Measurements from ENCODE around the gene PIMREG. TPM values are rescaled to one million over a fixed set of nuclear protein-coding genes. Genes with fewer than 3 reads are reported as not detected.

PIMREG gene
- polyA plus RNA-seq, 1 donor (not counting 4 experiments of a cell fraction or from before 2014, with no cell fraction given) = 7.5 TPM

DNA sequence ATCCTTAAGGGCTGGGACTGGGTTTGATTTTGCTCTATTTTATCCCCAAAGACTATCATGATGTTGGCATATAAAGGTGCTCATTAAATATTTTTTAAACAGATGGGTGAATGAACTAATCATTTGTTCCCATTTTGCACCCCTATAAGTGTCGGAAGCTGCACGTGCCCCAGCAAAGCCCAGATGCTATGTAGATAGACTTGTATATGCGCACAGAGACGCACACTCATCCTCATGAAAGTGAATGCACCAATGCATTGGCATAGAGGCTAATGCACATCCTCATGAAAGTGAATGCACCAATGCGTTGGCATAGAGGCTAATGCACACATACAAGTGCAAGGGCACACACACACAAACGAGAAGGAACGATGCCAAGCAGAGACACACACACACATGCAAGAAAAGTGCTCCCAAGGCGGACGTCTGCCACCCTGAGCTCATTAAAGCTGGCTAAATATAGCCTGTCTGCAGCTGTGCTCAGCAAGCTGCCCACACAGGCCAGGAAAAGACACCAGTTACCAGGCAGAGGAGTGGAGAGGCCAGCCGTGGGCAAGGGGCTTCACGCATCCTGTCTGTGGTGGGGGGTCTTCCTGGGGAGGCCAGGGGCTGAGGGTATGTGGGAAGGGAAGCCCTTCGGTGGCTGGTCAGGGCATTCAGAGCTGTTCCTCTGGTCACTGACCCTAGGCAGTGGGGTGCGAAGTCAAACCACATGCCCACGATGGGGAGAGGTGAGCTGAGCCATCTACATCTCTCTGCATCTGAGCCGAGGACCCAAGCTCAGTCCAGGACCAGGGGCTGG, 52.6 kb downstream of the PIMREG start:
- Histone ChIP-seq H2AFZ (ENCODE audit: control insufficient read depth, low read length) (no peak overlapping the region), H3K4me3 (ENCODE audit: control insufficient read depth in 2 of 3, extremely low read depth in 1 of 3, insufficient read depth in 2 of 3, low read depth in 1 of 3, low read length in 3 of 3) (no peak overlapping the region), H3K9me3 (ENCODE audit: control insufficient read depth, low read depth, low read length) (no peaks in the 10 kb centered on the region), H3K27me3 (ENCODE audit: control insufficient read depth, extremely low read depth, insufficient read depth, low read length) (no peaks in the 10 kb centered on the region), H3K9me1 (ENCODE audit: control insufficient read depth, extremely low read depth, insufficient read depth, low read length) (no peaks in the 10 kb centered on the region), H3K36me3 (ENCODE audit: control insufficient read depth in 2 of 2, extremely low read depth in 1 of 2, insufficient read depth in 2 of 2, low read length in 2 of 2) (no peaks in the 10 kb centered on the region), H3K4me2 (ENCODE audit: control insufficient read depth, extremely low read depth, insufficient read depth, low read depth, low read length) (no peak overlapping the region), H3K9ac (ENCODE audit: control insufficient read depth, extremely low read depth, insufficient read depth, low read length) (no peak overlapping the region), H4K20me1 (ENCODE audit: control insufficient read depth, extremely low read depth, insufficient read depth, low read length) (no peaks in the 10 kb centered on the region), H3K4me1 (ENCODE audit: control insufficient read depth, extremely low read depth, insufficient read depth, low read length) (peaks cover 13% of the 10 kb centered on the region), H3K27ac (ENCODE audit: control insufficient read depth, insufficient read depth, low read length) (no peak overlapping the region), H3K79me2 (ENCODE audit: control insufficient read depth, insufficient read depth, low read length) (no peaks in the 10 kb centered on the region)
- FAIRE-seq = no peak
- no peak for TF ChIP-seq EZH2 (IDR thresholded peaks at IDR 0.05; ENCODE audit: low read length)
- TF ChIP-seq, protein P1, sequence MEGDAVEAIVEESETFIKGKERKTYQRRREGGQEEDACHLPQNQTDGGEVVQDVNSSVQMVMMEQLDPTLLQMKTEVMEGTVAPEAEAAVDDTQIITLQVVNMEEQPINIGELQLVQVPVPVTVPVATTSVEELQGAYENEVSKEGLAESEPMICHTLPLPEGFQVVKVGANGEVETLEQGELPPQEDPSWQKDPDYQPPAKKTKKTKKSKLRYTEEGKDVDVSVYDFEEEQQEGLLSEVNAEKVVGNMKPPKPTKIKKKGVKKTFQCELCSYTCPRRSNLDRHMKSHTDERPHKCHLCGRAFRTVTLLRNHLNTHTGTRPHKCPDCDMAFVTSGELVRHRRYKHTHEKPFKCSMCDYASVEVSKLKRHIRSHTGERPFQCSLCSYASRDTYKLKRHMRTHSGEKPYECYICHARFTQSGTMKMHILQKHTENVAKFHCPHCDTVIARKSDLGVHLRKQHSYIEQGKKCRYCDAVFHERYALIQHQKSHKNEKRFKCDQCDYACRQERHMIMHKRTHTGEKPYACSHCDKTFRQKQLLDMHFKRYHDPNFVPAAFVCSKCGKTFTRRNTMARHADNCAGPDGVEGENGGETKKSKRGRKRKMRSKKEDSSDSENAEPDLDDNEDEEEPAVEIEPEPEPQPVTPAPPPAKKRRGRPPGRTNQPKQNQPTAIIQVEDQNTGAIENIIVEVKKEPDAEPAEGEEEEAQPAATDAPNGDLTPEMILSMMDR (optimal IDR thresholded peaks at IDR 0.05 in 1 of 3, IDR thresholded peaks at IDR 0.05 in 1 of 3, conservative IDR thresholded peaks at IDR 0.05 in 1 of 3; ENCODE audit: extremely low read depth in 1 of 3, insufficient read depth in 2 of 3, low read length in 3 of 3) = no peak
- dilution Hi-C loops (cut with MboI; ENCODE audit: extremely low pct_ligation_motif_present, low sequenced_read_pairs) = no loop called here
- no peak for DNase-seq (ENCODE audit: low read depth, low spot score)

DNA sequence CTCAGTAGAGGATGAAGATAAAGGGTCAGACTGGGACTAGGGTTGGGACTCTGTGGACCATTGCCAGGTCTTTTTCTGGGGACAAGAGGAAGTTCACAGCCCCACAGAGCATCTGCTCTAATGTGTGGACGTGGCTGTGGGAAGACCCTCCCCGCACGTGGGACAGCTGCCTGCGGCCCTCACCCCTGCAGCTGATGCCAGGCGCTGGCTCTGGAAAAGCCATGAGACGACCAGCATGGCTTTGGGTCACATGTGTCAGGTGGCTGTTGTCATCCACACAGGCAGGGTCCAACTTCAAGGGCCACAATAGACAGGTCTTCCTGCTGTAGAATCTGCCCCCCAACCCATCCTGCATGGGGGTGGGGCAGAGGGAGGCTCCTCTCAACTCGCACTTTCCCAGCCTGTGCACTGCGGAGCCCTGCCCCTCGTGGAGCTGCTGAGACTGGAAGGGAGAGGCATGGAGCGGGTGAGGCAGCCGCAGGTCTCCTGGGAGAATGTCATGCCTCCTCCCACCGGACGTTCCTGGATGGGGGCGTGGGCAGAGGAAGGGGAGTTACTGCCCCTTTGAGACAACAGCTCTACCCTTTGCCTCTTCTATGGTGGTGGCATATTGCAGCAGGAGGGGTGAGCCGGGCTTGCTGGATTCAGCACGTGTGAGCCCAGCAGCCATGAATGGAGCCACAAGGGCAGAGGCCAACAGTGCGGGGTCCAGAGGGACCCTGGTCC, 53.4 kb downstream of the PIMREG start:
- no peak for FAIRE-seq
- no peak overlapping the region for H2AFZ ChIP-seq (ENCODE audit: control insufficient read depth, low read length)
- dilution Hi-C loops (cut with MboI; ENCODE audit: extremely low pct_ligation_motif_present, low sequenced_read_pairs) = no loop called here

More for the DNA sequence above, 53.4 kb downstream of the PIMREG start:
- Histone ChIP-seq H3K9me1 (ENCODE audit: control insufficient read depth, extremely low read depth, insufficient read depth, low read length) (no peaks in the 10 kb centered on the region), H4K20me1 (ENCODE audit: control insufficient read depth, extremely low read depth, insufficient read depth, low read length) (no peaks in the 10 kb centered on the region), H3K27me3 (ENCODE audit: control insufficient read depth, extremely low read depth, insufficient read depth, low read length) (no peaks in the 10 kb centered on the region), H3K9me3 (ENCODE audit: control insufficient read depth, low read depth, low read length) (no peaks in the 10 kb centered on the region), H3K4me3 (ENCODE audit: control insufficient read depth in 2 of 3, extremely low read depth in 1 of 3, insufficient read depth in 2 of 3, low read depth in 1 of 3, low read length in 3 of 3) (no peak overlapping the region), H3K27ac (ENCODE audit: control insufficient read depth, insufficient read depth, low read length) (no peak overlapping the region), H3K4me2 (ENCODE audit: control insufficient read depth, extremely low read depth, insufficient read depth, low read depth, low read length) (no peak overlapping the region), H3K9ac (ENCODE audit: control insufficient read depth, extremely low read depth, insufficient read depth, low read length) (no peak overlapping the region), H3K36me3 (ENCODE audit: control insufficient read depth in 2 of 2, extremely low read depth in 1 of 2, insufficient read depth in 2 of 2, low read length in 2 of 2) (peaks cover 1% of the 10 kb centered on the region in 2 experiments), H3K4me1 (ENCODE audit: control insufficient read depth, extremely low read depth, insufficient read depth, low read length) (peaks cover 13% of the 10 kb centered on the region), H3K79me2 (ENCODE audit: control insufficient read depth, insufficient read depth, low read length) (no peaks in the 10 kb centered on the region)
- TF ChIP-seq, protein P1 (optimal IDR thresholded peaks at IDR 0.05 in 1 of 3, IDR thresholded peaks at IDR 0.05 in 1 of 3, conservative IDR thresholded peaks at IDR 0.05 in 1 of 3; ENCODE audit: extremely low read depth in 1 of 3, insufficient read depth in 2 of 3, low read length in 3 of 3) = no peak
- no peak for TF ChIP-seq EZH2 (IDR thresholded peaks at IDR 0.05; ENCODE audit: low read length)
- DNase-seq (ENCODE audit: low read depth, low spot score) = no peak
